ENCODE data around the gene GCC2.
"Not testable (repeated sequence)": the region's sequence is repeated elsewhere in the genome, so short reads cannot be mapped to it uniquely, and the experiment has no call there.

The GCC2 gene

DNA sequence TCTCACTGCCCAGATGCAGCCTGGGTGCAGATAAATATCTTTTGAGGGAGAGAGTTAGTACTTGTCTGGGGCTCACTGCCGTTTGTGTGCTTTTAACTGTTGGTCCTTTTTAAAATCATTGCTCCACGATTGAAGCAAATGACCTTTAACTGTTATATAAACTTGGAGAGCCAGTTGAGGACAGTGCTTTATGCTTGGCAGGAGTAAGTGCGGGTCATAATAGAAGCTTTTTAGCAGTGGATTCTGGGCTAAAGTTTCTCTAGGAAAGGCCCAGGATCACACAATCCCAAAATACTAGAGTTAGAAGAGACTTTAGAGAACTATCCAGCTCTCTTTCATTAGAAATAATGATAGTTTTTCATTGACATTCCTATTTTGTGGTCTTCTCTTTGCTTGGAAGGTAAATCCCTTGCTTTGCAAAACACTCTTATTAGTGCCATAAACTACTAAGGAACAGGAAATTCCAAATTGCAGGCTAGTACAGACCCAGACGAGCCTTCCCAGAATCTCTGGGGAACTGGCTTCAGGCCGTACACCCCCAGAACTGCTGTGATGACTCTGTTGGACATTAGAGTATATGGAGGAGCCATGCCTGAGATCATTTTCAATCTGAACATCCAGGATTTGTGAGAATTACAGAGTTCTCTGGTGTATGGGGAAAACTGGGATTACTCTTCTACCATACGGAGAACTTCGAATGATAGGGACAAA lies 104.4 kb downstream of the GCC2 start:
- H3K4me3 ChIP-seq = no peak overlapping the region
- TF ChIP-seq, protein P1, sequence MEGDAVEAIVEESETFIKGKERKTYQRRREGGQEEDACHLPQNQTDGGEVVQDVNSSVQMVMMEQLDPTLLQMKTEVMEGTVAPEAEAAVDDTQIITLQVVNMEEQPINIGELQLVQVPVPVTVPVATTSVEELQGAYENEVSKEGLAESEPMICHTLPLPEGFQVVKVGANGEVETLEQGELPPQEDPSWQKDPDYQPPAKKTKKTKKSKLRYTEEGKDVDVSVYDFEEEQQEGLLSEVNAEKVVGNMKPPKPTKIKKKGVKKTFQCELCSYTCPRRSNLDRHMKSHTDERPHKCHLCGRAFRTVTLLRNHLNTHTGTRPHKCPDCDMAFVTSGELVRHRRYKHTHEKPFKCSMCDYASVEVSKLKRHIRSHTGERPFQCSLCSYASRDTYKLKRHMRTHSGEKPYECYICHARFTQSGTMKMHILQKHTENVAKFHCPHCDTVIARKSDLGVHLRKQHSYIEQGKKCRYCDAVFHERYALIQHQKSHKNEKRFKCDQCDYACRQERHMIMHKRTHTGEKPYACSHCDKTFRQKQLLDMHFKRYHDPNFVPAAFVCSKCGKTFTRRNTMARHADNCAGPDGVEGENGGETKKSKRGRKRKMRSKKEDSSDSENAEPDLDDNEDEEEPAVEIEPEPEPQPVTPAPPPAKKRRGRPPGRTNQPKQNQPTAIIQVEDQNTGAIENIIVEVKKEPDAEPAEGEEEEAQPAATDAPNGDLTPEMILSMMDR (IDR thresholded peaks at IDR 0.05) = no peak
- peak overlapping the region; percentile 14 to 20 for H3K27ac ChIP-seq
- no peak for DNase-seq (ENCODE audit: low spot score)

DNA sequence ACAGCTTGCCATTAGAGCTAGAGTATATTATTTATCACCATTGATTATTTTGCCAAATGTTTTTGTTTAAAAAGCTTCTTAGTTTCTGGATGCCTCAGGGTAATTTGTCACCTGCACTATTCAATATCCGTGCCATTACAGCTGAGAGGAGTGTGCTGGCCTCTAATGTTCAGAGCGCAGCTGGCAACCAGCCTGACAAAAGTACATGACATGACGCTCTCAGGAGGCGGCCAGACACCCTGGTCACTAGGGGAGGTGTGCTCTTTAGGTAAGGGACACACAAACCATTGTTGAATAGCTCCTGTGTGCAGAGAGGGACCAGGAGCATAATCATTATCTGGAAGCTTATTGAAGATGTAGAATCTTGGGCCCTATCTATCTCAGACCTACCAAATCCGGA lies 105.5 kb downstream of the GCC2 start:
- Histone ChIP-seq H3K27ac (no peak overlapping the region), H3K4me3 (no peak overlapping the region)
- TF ChIP-seq, protein P1 (IDR thresholded peaks at IDR 0.05) = no peak
- no peak for DNase-seq (ENCODE audit: low spot score)

DNA sequence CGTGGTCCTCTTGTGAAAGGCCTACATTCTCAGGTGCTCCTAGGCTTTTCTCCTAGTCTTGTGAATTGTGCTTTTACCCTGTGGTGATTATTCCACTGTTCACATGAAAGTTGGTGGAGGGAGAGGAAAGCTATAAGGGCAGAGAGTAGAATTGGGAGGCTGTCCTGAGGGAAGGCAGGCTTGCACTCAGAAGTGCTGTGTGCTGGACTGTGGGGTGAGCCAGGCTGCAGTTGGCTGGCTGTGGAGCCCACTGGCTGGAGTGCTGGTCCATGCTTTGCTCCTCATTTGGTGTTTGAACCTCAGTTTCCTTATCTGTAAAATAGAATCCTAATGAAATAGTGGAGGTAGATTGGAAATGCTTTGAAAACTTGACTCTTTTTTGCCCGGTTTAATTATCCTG lies 106.6 kb downstream of the GCC2 start:
- TF ChIP-seq, protein P1 (IDR thresholded peaks at IDR 0.05) = no peak
- no peak overlapping the region for H3K4me3 ChIP-seq
- H3K27ac ChIP-seq = no peak overlapping the region
- DNase-seq (ENCODE audit: low spot score) = no peak

DNA sequence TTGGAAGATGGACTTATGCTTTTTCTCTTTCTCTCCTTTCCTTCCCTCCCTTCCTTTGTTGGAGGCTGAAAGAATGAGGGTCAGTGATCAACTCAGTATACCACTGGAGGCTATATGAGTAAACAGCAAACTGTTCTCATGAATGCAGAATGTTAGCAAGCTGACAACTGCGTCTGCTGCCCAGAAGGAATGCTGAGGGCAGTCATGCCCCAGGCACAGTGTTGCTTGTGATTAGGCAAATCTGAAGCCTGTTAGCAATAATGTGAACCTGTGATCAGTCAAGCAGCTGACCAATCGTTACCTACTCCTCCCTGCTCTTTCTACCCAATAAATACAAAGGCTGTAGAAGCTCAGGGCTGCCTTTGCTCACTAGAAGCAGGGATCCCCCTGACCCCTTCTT lies 107.6 kb downstream of the GCC2 start:
- DNase-seq (ENCODE audit: low spot score); H3K4me3 ChIP-seq; H3K27ac ChIP-seq: not testable (repeated sequence)

Data from coronary artery (tissue), 2 donors.